A549 treated with Mapracorat at 1 μM for 4 hours (cell line): ENCODE measurements around the gene MXRA8. TPM values are rescaled to one million over a fixed set of nuclear protein-coding genes. Genes with fewer than 3 reads are reported as not detected.

Experiments
- total RNA-seq: library from RNA; stranded (reverse); fragments of 200-300 nt; extraction: Qiagen RNA extraction; gene quantifications from 5 replicates; pipeline ENCODE4 v1.2.3, GENCODE V29; 2022

MXRA8 gene
- 0.19 to 0.46 TPM (median 0.32 TPM) in 4 of 5 replicates, not detected in the other for total RNA-seq

GRCh38 chr1:1358433-1359271 lies at the start of gene MXRA8:
MXRA8 (minus strand) TSS chr1:1358555; CDS start chr1:1358504, 51 bp downstream.

GRCh38 chr1:1406821-1407635 lies 48.7 kb upstream of the MXRA8 start, which contains the start of gene MRPL20:
MRPL20 (minus strand) TSS chr1:1407293; CDS start chr1:1407217, 76 bp downstream.

GRCh38 chr1:1399187-1399871 lies 41.0 kb upstream of the MXRA8 start, which contains the start of gene CCNL2:
CCNL2 (minus strand) TSS chr1:1399335; CDS start chr1:1399306, 29 bp downstream.

GRCh38 chr1:1374929-1375662 lies 16.7 kb upstream of the MXRA8 start, which contains the start of gene AURKAIP1:
AURKAIP1 (minus strand) TSS chr1:1375207; CDS start chr1:1374756, 451 bp downstream.

GRCh38 chr1:1349256-1350012 lies 8.9 kb downstream of the MXRA8 start, which contains the start of gene DVL1:
DVL1 (minus strand) TSS chr1:1349418; CDS start chr1:1349065, 353 bp downstream.

GRCh38 chr1:1331068-1331965 lies 27.0 kb downstream of the MXRA8 start, which contains the start of gene TAS1R3:
TAS1R3 (plus strand) TSS chr1:1331280; CDS start chr1:1331346, 66 bp downstream.

GRCh38 chr1:1324524-1325287 lies 33.6 kb downstream of the MXRA8 start, which contains the start of the genes CPTP and INTS11:
CPTP (plus strand) TSS chr1:1324802; CDS start chr1:1326911, 2,109 bp downstream.
INTS11 (minus strand) TSS chr1:1324660; CDS start chr1:1324608, 52 bp downstream.

GRCh38 chr1:1307923-1308755 lies 50.2 kb downstream of the MXRA8 start, which contains the start of the genes ACAP3 and PUSL1:
ACAP3 (minus strand) TSS chr1:1307930; CDS start chr1:1307815, 115 bp downstream.
PUSL1 (plus strand) TSS chr1:1308597; CDS start chr1:1308644, 47 bp downstream.

Other genes with a start within 250 kb of the MXRA8 start
- 9.0 to 15.0 TPM (median 13.5 TPM) in 5 replicates for gene C1orf159, start 242.5 kb downstream of the MXRA8 start, total RNA-seq
- gene TTLL10, start 184.7 kb downstream of the MXRA8 start, total RNA-seq = not detected in 5 replicates
- 0.15 to 0.25 TPM (median 0.15 TPM) in 3 of 5 replicates, not detected in the others for gene TNFRSF18, start 152.0 kb downstream of the MXRA8 start, total RNA-seq
- gene TNFRSF4, start 144.4 kb downstream of the MXRA8 start, total RNA-seq = 0.11 to 0.19 TPM (median 0.14 TPM) in 3 of 5 replicates, not detected in the others
- gene SDF4, start 126.6 kb downstream of the MXRA8 start, total RNA-seq = 101 to 136 TPM (median 127 TPM) in 5 replicates
- gene B3GALT6, start 126.3 kb downstream of the MXRA8 start, total RNA-seq = 9.8 to 19.7 TPM (median 18.1 TPM) in 5 replicates
- gene C1QTNF12, start 111.8 kb downstream of the MXRA8 start, total RNA-seq = 0.80 to 2.0 TPM (median 1.6 TPM) in 5 replicates
- gene UBE2J2, start 84.7 kb downstream of the MXRA8 start, total RNA-seq = 34.9 to 47.9 TPM (median 46.3 TPM) in 5 replicates
- gene SCNN1D, start 78.1 kb downstream of the MXRA8 start, total RNA-seq = 0.55 to 1.4 TPM (median 1.1 TPM) in 5 replicates
- 7.7 to 20.8 TPM (median 16.8 TPM) in 5 replicates for gene ACAP3, start 50.6 kb downstream of the MXRA8 start, total RNA-seq
- 15.3 to 25.8 TPM (median 22.7 TPM) in 5 replicates for gene PUSL1, start 50.0 kb downstream of the MXRA8 start, total RNA-seq
- 44.9 to 66.1 TPM (median 60.9 TPM) in 5 replicates for gene INTS11, start 33.9 kb downstream of the MXRA8 start, total RNA-seq
- 15.0 to 22.7 TPM (median 22.0 TPM) in 5 replicates for gene CPTP, start 33.8 kb downstream of the MXRA8 start, total RNA-seq
- gene TAS1R3, start 27.3 kb downstream of the MXRA8 start, total RNA-seq = 0.14 to 0.30 TPM (median 0.16 TPM) in 5 replicates
- gene DVL1, start 9.1 kb downstream of the MXRA8 start, total RNA-seq = 38.7 to 77.6 TPM (median 66.9 TPM) in 5 replicates
- gene AURKAIP1, start 16.7 kb upstream of the MXRA8 start, total RNA-seq = 107 to 186 TPM (median 170 TPM) in 5 replicates
- gene CCNL2, start 40.8 kb upstream of the MXRA8 start, total RNA-seq = 42.1 to 63.9 TPM (median 54.3 TPM) in 5 replicates
- gene MRPL20, start 48.7 kb upstream of the MXRA8 start, total RNA-seq = 130 to 166 TPM (median 137 TPM) in 5 replicates
- gene ANKRD65, start 62.7 kb upstream of the MXRA8 start, total RNA-seq = 0.07 to 0.19 TPM in 2 of 5 replicates, not detected in the others
- 3.6 to 14.7 TPM (median 14.1 TPM) in 5 replicates for gene VWA1, start 77.1 kb upstream of the MXRA8 start, total RNA-seq
- gene ATAD3C, start 91.1 kb upstream of the MXRA8 start, total RNA-seq = not detected in 5 replicates
- 1.2 to 3.6 TPM (median 3.0 TPM) in 5 replicates for gene ATAD3B, start 113.2 kb upstream of the MXRA8 start, total RNA-seq
- gene ATAD3A, start 153.6 kb upstream of the MXRA8 start, total RNA-seq = 28.1 to 41.2 TPM (median 37.2 TPM) in 5 replicates
- gene TMEM240, start 182.1 kb upstream of the MXRA8 start, total RNA-seq = 0.24 to 1.1 TPM (median 0.32 TPM) in 5 replicates
- gene SSU72, start 216.3 kb upstream of the MXRA8 start, total RNA-seq = 90.7 to 106 TPM (median 100 TPM) in 5 replicates
- gene FNDC10, start 241.6 kb upstream of the MXRA8 start, total RNA-seq = 5.8 to 8.8 TPM (median 8.1 TPM) in 5 replicates